Astrocyte (in vitro differentiated cells and primary cell): ENCODE data around the gene OTOG. TPM values are rescaled to one million over a fixed set of nuclear protein-coding genes. Genes with fewer than 3 reads are reported as not detected.

ENCODE experiments used
- DNase-seq: peaks from one replicate; pipeline ENCODE4 v3.0.0-alpha.2; 2010; ENCODE audit warnings: low read depth
- FAIRE-seq: peaks from 2 replicates; lab custom pipeline; 2011; peaks lifted over from hg19 to GRCh38; lab: Jason Lieb, UNC
- H2AFZ ChIP-seq: 2 replicates; pipeline ENCODE4 v1.6.0; 2012; ENCODE audit warnings: low read depth, low read length, inconsistent platforms
- H3K27ac ChIP-seq: 2 replicates; pipeline ENCODE4 v1.5.1; 2011; ENCODE audit warnings: low read depth, low read length, inconsistent platforms
- H3K27me3 ChIP-seq: 2 replicates; pipeline ENCODE4 v1.6.0; 2011; ENCODE audit warnings: low read length, inconsistent platforms; ENCODE audit not compliant: insufficient read depth
- H3K36me3 ChIP-seq: 2 replicates; pipeline ENCODE4 v1.5.1; 2011; ENCODE audit warnings: low read length, inconsistent platforms; ENCODE audit not compliant: insufficient read depth
- H3K4me1 ChIP-seq: 2 replicates; pipeline ENCODE4 v1.5.1; 2011; ENCODE audit warnings: low read length, inconsistent platforms; ENCODE audit not compliant: insufficient read depth
- H3K4me2 ChIP-seq: 2 replicates; pipeline ENCODE4 v1.6.0; 2012; ENCODE audit warnings: low read length, inconsistent platforms
- H3K4me3 ChIP-seq: 2 replicates; pipeline ENCODE4 v1.5.1; 2011; ENCODE audit warnings: low read depth, mild to moderate bottlenecking, low read length, inconsistent platforms; ENCODE audit not compliant: insufficient read depth
- H3K79me2 ChIP-seq: 2 replicates; pipeline ENCODE4 v1.6.0; 2012; ENCODE audit warnings: mild to moderate bottlenecking, low read length, inconsistent platforms; ENCODE audit not compliant: insufficient read depth
- H3K9ac ChIP-seq: 2 replicates; pipeline ENCODE4 v1.6.0; 2012; ENCODE audit warnings: mild to moderate bottlenecking, low read length, inconsistent platforms
- H3K9me3 ChIP-seq: 2 replicates; pipeline ENCODE4 v1.5.1; 2012; ENCODE audit warnings: low read depth, mild to moderate bottlenecking, low read length, inconsistent platforms; ENCODE audit not compliant: insufficient read depth
- H4K20me1 ChIP-seq: 2 replicates; pipeline ENCODE4 v1.6.0; 2012; ENCODE audit warnings: low read length, inconsistent platforms; ENCODE audit not compliant: insufficient read depth
- H3K27ac Mint-ChIP-seq: one replicate; pipeline ENCODE4 v1.8.0; 2021; ENCODE audit warnings: mild to moderate bottlenecking, mixed read lengths; ENCODE audit not compliant: unreplicated experiment
- H3K27me3 Mint-ChIP-seq: one replicate; pipeline ENCODE4 v1.8.0; 2021; ENCODE audit warnings: low read depth, mixed read lengths; ENCODE audit not compliant: unreplicated experiment
- H3K36me3 Mint-ChIP-seq: one replicate; pipeline ENCODE4 v1.8.0; 2021; ENCODE audit warnings: low read depth, mixed read lengths; ENCODE audit not compliant: unreplicated experiment
- H3K4me1 Mint-ChIP-seq: one replicate; pipeline ENCODE4 v1.8.0; 2021; ENCODE audit warnings: low read depth, mixed read lengths; ENCODE audit not compliant: unreplicated experiment
- H3K4me3 Mint-ChIP-seq: one replicate; pipeline ENCODE4 v1.8.0; 2021; ENCODE audit warnings: mild to moderate bottlenecking, moderate library complexity, mixed read lengths; ENCODE audit not compliant: unreplicated experiment
- H3K9me3 Mint-ChIP-seq: one replicate; pipeline ENCODE4 v1.8.0; 2021; ENCODE audit warnings: mild to moderate bottlenecking, mixed read lengths; ENCODE audit not compliant: unreplicated experiment
- EZH2 ChIP-seq: IDR thresholded peaks from 2 replicates; pipeline ENCODE4 v1.6.1; 2012; ENCODE audit warnings: mild to moderate bottlenecking, low read length, inconsistent platforms; ENCODE audit not compliant: insufficient read depth
- total RNA-seq: library from RNA; stranded (reverse); gene quantifications from 2 replicates; pipeline ENCODE4 v1.2.1, GENCODE V29; 2021
- TF ChIP-seq, protein P1 (sequence below): IDR thresholded peaks from 2 replicates; pipeline ENCODE4 v1.5.1; 2011; ENCODE audit warnings: low read depth, mild to moderate bottlenecking, inconsistent platforms, low read length, moderate library complexity; ENCODE audit not compliant: insufficient read depth

The OTOG gene
- total RNA-seq, 1 donor from 2014 or later: not detected

DNA sequence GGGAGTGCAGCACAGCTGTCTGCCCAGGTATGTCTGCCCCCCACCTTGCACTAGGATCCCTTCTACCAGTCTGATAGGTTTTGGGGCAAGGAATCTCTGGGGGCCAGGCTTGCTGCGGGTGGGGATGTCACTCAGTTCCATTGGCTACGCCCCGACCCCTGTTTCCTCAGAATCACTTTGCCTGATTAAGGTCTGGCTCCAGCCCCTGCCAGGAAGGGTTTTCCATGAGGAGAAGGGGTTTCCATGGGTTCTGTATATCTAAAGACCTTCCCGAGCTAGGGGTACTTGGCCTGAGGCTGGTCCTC lies 14.0 kb downstream of the OTOG start:
- no peak for DNase-seq
- TF ChIP-seq, protein P1, sequence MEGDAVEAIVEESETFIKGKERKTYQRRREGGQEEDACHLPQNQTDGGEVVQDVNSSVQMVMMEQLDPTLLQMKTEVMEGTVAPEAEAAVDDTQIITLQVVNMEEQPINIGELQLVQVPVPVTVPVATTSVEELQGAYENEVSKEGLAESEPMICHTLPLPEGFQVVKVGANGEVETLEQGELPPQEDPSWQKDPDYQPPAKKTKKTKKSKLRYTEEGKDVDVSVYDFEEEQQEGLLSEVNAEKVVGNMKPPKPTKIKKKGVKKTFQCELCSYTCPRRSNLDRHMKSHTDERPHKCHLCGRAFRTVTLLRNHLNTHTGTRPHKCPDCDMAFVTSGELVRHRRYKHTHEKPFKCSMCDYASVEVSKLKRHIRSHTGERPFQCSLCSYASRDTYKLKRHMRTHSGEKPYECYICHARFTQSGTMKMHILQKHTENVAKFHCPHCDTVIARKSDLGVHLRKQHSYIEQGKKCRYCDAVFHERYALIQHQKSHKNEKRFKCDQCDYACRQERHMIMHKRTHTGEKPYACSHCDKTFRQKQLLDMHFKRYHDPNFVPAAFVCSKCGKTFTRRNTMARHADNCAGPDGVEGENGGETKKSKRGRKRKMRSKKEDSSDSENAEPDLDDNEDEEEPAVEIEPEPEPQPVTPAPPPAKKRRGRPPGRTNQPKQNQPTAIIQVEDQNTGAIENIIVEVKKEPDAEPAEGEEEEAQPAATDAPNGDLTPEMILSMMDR: no peak
- TF ChIP-seq EZH2: no peak
- no peaks in the 10 kb centered on the region for H3K9me3 ChIP-seq
- no peak overlapping the region for H3K4me2 ChIP-seq
- H4K20me1 ChIP-seq: no peaks in the 10 kb centered on the region
- H3K36me3 Mint-ChIP-seq: no peaks in the 10 kb centered on the region
- H3K36me3 ChIP-seq: no peaks in the 10 kb centered on the region
- peaks cover 39% of the 10 kb centered on the region for H3K27me3 Mint-ChIP-seq
- H3K27me3 ChIP-seq: no peaks in the 10 kb centered on the region
- no peaks in the 10 kb centered on the region for H3K9me3 Mint-ChIP-seq
- no peaks in the 10 kb centered on the region for H3K4me1 Mint-ChIP-seq
- H2AFZ ChIP-seq: no peak overlapping the region
- no peaks in the 10 kb centered on the region for H3K4me1 ChIP-seq
- H3K27ac Mint-ChIP-seq: no peak overlapping the region
- no peak overlapping the region for H3K4me3 Mint-ChIP-seq
- H3K4me3 ChIP-seq: no peak overlapping the region
- no peak overlapping the region for H3K27ac ChIP-seq
- no peak overlapping the region for H3K9ac ChIP-seq
- H3K79me2 ChIP-seq: no peaks in the 10 kb centered on the region
- no peak for FAIRE-seq

DNA sequence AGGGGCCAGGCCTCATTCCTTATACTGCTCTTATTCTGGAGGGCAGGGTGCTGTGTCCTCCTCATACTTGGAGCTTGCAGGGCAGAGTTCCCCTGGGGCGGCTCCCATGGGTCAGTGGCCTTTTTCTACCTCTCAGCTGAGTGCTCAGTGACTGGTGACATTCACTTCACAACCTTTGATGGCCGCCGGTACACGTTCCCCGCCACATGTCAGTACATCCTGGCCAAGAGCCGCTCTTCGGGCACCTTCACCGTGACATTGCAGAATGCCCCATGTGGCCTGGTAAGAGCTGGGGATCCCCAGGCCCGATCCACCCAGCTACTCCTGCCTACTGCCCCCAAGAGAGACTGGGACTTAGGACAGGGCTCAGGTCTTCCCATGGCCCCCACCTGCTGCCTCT lies 14.5 kb downstream of the OTOG start:
- Mint-ChIP-seq H3K27me3 (peaks cover 35% of the 10 kb centered on the region), H3K36me3 (no peaks in the 10 kb centered on the region), H3K4me3 (no peak overlapping the region), H3K27ac (no peak overlapping the region), H3K4me1 (no peaks in the 10 kb centered on the region), H3K9me3 (no peaks in the 10 kb centered on the region)
- Histone ChIP-seq H3K27me3 (peaks cover 2% of the 10 kb centered on the region), H3K27ac (no peak overlapping the region), H2AFZ (no peak overlapping the region), H3K4me1 (no peaks in the 10 kb centered on the region), H3K79me2 (no peaks in the 10 kb centered on the region), H3K9ac (no peak overlapping the region), H3K4me3 (no peak overlapping the region), H3K9me3 (no peaks in the 10 kb centered on the region), H4K20me1 (no peaks in the 10 kb centered on the region), H3K4me2 (no peak overlapping the region), H3K36me3 (no peaks in the 10 kb centered on the region)
- FAIRE-seq (no peak), DNase-seq (no peak)
- TF ChIP-seq, protein P1: no peak

DNA sequence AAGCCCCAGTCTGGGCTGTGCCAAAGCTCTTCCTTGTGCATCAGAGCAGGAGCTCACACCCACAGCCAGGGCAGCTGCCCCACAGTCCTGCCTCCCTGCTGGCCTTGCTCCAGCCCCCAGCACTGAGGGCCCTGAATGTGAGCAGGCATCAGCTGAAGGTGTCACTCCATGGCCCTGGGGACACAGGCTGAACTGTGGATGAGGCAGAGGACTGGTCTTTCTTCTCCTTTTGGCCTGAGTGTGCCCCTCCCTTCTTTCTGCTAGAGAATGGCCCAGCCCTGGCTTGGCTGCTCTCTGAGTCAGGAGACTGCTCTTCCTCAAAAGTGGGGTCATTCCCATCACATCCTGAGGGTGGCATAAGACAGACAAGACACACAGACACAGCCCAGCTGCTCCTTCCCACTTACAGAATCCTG lies 16.2 kb downstream of the OTOG start:
- Histone ChIP-seq H3K4me1 (no peaks in the 10 kb centered on the region), H4K20me1 (no peaks in the 10 kb centered on the region), H3K36me3 (no peaks in the 10 kb centered on the region), H3K27me3 (peaks cover 2% of the 10 kb centered on the region), H3K9me3 (no peaks in the 10 kb centered on the region), H3K79me2 (no peaks in the 10 kb centered on the region), H3K27ac (no peak overlapping the region), H3K9ac (no peak overlapping the region), H3K4me2 (no peak overlapping the region), H2AFZ (no peak overlapping the region), H3K4me3 (no peak overlapping the region)
- no peak for FAIRE-seq
- no peak overlapping the region for H3K4me3 Mint-ChIP-seq
- no peaks in the 10 kb centered on the region for H3K9me3 Mint-ChIP-seq
- H3K4me1 Mint-ChIP-seq: no peaks in the 10 kb centered on the region
- H3K36me3 Mint-ChIP-seq: no peaks in the 10 kb centered on the region
- H3K27ac Mint-ChIP-seq: no peak overlapping the region
- no peak for TF ChIP-seq EZH2
- TF ChIP-seq, protein P1: no peak
- peaks cover 20% of the 10 kb centered on the region for H3K27me3 Mint-ChIP-seq
- DNase-seq: no peak
